Activated CD4-positive, alpha-beta T cell treated with anti-CD3 and anti-CD28 coated beads, Interleukin-2, amount 50 U/mL, for 4 hours (primary cell): ENCODE measurements around the gene TLK2.
A peak's percentile ranks its signal among the peaks of the same experiment; 100 is the strongest.
"Not testable (repeated sequence)": the region's sequence is repeated elsewhere in the genome, so short reads cannot be mapped to it uniquely, and the experiment has no call there.

Experiments
- DNase-seq, 2 experiments: peaks; one replicate each; pipeline ENCODE4 v3.0.0-alpha.2; 2020

Gene TLK2

DNA sequence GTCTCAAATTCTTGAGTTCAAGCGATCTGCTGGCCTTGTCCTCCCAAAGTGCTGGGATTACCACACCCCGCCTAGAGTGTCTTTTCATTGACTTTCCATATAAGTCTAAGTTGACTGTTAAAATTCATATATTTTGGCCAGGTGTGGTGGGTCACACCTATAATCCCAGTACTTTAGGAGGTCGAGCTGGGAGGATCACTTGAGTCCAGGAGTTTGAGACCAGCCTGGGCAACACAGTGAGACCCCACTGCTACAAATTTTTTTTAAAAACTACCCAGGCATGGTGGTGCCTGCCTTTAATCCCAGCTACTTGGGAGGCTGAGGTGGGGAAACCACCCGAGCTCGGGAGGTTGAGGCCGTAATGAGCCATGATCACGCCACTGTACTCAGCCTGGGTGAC, 127.0 kb downstream of the TLK2 start:
- DNase-seq = no peak

DNA sequence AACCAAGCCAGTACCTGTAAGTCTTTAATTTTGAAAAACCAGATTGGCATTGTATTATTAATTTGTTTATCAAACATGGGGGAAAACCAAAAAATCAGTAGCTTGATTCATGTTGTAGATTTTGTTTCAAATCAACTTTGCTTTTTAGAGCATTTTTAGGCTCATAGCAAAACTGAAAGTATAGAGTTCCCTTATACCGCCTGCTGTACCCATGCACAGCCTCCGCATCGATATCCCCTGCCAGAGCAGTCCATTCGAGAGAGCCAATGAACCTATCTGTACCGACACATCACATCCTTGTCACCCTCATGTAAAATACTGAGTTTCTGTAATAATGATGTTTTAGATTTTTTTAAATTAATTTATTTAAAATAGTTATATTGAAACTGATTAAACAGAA, 132.7 kb downstream of the TLK2 start:
- no peak for DNase-seq

DNA sequence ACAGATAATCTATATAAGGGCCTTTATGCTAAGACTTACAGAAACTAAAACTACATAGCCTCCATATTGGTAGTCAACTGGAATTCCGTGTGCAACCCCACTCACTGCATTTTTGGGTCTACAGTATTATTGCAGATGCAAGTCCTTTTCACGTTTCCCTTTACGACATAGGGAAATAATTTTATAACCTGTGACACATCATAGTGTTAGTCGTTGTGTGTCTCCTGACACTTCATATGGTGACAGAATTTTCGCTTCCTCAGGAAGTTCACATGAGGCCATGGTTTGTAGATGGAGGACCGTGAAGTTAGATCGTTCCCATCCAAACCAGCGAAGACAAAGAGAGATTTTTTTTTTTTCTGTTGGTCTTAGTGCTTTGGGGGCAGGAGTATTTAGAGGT, 133.1 kb downstream of the TLK2 start:
- no peak for DNase-seq

DNA sequence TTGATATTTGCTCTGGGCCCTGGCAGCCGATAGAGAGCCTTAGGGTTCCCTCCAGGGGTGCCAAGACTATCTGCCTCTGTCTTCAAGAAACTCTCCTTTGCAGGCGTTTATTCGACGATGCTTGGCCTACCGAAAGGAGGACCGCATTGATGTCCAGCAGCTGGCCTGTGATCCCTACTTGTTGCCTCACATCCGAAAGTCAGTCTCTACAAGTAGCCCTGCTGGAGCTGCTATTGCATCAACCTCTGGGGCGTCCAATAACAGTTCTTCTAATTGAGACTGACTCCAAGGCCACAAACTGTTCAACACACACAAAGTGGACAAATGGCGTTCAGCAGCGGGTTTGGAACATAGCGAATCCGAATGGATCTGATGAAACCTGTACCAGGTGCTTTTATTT, 133.7 kb downstream of the TLK2 start:
- not testable (repeated sequence) for DNase-seq

DNA sequence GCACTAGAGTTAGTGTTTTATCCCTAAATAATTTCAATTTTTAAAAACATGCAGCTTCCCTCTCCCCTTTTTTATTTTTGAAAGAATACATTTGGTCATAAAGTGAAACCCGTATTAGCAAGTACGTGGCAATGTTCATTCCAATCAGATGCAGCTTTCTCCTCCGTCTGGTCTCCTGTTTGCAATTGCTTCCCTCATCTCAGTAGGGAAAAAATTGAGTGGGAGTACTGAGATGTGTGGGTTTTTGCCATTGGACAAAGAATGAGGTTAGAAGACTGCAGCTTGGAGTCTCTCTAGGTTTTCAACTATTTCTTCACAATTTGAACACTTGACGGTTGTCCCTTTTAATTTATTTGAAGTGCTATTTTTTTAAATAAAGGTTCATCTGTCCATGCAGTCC, 134.5 kb downstream of the TLK2 start:
- not testable (repeated sequence) for DNase-seq

DNA sequence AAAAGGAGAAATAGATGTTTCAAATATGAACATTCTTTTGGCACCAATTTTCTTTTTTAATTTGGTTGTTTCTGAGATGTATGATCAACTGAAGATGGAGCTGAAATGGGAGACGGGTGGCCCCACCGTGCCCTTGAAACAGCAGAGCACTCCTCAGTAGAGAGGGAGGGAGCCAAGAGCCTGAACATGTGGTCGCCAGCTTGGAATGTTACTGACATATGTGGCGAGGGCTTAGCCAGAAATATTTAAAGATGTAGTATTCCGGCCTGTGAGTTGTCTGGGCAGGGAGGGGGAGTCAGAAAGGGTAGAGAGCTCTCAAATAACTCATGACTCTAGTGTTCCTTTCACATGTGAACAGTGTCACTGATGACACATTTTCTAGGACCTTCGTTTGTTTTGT, 135.5 kb downstream of the TLK2 start:
- no peak for DNase-seq

DNA sequence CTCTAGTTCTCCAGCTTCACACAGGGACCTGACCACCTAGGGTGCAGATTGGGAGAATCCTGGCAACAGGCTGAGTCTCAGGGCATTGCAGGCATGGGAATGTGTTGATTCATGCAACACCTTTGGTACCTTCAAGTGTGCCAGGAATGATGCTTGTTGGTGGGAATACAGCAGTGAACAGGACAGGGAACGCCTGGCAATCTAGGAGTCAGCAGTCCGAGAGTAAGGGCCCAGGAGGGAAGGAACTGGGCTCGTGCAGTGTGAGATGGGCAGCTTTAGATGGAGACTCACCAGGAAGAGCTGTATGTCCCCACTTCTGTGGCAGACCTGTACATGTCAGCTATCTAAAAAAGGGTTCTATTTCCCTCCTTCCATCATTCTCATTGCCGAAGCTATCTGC, 136.9 kb downstream of the TLK2 start:
- DNase-seq = no peak

DNA sequence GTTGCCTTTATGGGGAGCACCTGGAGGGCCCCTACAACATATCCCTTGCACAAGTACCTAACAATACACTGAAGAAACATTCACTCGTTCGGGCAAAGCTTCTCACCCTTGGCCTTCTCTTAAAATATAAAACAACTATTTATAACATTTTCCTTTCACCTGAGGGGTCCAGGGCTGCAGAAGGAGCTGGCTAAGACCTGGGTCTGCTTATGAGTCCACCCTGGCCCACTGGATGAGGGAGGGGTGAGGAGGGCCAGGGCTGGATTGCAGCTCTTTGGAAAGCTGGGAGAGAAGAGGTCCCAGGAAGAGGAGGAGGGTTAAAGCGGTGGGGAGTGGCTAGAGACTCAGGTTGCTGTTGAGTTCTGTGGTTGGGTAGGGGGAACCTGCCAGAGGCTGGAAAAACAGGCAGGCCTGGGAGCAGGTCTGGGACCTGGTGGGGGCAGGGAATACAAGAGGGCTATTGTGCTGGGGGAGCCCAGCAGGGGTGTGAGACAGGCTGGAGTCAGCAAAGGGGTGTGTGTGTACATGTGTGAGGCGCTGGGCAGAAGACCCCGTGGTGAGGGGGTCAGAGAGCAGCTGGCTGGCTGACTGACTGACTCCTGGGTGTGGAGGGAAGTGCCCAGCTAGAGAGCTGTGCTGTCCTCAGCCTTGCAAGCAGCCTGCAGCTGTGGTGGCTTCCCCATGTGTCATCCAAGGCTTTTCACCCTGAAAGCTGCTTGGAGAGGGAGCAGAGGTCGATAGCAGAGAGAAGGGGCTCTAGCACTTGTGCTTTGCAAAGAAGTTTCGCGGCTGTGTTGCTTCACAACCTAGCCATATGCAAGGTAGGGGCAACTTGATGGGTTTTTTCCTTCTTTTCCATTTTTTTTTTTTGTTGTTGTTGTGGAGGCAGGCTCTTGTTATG, 138.6 kb downstream of the TLK2 start:
- DNase-seq = no peak

DNA sequence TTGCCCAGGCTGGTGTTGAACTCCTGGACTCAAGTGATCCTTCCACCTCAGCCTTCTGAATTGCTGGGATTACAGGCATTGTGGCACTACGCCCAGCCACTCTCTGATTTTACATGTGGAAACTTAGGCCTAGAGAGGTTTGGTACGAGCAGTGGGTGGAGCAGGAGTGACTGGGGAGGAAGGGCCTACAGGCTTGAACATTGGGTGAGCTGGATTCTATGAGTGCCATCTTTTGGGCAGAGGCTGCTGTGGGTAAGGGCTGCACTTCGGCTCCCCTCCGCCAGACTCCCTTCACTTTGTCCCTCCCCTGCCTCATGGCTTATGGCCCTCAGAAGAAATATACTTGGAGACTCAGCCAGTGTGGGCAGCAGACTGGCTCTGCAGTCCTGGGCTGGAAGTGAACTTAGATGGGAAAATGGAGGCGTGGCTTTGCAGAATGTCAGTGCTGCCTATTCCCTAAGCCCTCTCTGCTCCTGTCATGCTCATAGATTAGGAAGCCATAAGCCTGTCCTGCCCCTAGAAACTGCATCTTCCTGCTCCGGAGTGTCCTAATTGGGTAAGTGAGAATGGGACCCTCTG, 139.4 kb downstream of the TLK2 start:
- no peak for DNase-seq

DNA sequence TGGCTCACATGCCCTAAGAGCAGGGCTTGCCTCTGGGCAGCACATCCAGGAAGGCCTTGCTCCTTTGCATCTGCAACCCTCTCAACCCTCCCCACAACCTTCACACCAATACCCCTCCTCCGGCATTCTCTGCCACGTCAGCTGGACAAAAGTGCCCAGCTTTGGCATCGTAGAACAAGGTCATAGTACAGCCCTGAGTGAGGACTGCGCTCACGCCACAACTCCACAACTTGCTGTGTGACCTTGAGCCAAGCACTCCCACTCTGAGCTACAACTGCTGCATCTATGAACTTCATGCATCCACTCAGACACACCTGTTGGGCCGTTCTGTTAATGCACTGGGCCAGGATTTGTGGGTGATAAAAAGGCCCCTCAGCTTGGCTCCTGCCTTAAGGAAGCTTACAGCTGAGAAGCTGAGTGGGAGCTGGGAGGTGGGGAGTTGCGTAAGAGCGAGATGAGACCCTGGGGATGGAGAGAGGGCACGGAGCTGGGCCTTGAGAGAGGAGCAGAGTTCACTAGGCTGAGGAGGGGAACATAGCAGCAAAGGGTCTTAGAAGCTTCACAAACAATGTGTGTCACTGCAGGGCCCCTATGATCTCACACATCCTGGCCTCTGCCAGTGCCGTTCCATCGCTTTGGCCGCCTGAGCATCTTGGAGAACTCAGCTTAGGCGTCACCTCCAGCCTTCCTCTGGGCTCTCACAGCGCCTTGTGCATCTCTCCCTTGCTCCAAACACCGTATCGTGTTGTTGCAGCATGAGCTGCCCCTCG, 140.2 kb downstream of the TLK2 start:
- no peak for DNase-seq

DNA sequence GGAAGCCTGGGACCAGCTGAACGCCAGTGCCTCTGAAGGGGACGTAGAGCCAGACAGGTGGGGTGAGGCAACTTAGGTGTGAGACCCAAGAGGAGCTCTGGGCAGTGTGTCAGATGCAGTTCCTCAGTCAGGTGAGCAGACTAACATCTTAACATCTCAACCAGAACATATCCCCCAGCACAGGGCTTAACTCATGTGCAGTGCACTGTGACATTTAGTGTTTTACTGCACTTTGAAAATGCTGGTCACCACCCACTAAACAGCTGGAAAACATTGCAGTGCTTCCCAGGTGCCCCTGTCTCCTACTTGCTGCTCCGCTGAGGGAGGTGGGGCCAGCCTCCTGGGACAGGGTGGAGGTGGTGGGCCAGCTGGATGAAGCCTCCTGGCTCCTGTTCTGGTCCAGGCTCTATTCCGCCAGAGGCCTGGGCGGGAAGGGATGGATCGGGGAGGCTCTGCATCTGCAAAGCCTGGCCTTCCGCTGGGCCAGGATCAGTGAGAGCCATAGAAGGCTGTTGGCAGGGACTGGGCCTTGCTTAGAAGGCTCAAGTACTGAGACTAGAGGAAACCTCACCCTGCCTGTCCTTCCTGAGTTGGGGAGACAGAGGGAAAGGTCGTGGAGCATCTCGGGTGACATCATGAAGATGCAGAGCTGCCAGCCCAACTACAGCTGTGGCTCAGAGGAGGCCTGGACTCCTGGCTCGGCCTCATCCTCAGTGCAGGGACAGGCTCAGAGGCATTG, 141.0 kb downstream of the TLK2 start:
- no peak for DNase-seq

DNA sequence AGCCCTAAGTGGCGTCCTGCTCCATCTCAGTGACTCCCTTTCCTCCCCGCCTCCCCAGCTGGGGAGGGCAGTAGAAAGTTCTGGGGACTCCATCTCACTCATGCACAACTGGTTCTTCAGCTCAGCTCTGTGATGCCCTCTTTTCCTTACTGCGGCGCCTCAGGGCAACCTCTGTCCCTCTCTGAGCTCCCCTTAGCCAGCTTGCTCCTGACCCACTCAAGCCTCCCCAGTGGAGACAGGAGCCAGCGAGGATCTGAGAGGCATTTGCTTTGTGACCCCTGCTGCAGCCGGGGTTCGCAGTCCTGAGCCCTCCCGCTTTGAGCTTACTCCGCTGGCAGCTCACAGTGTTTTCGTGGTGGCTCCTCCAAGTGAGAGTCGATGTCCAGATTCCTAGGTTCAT, 142.6 kb downstream of the TLK2 start:
- DNase-seq = no peak

DNA sequence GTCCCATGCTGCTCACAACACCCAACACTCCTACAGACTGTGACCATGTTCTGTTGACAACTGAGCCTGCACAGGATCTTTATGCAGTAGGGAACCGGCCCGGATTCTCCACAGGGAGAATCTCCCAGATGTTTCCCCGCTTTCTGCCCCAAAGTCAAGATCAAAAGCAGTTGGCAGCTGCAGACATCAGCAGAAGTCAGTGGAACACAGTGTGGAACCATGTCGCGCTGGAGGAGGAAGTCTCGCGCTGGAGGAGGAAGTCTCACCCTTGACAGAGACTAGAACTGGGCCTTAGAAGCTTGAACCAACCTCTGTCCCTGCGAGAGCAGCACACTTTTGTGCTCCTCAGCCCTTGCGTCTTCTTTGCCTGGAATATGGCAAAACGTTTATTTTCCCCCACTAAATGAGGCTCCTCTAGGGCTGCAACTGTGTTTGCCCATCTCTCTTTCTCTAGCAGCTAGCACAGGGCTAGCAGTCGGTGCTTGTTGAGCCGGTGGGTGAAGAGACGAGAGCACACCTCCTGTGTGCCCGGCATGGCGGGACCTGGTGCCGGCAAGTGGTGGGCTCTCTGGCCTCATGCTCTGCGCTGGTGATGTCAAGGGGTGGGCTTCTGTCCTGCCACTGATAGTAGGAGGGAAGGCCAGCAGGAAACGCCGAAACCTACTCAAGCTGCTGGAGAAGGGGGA, 146.7 kb downstream of the TLK2 start:
- no peak for DNase-seq

DNA sequence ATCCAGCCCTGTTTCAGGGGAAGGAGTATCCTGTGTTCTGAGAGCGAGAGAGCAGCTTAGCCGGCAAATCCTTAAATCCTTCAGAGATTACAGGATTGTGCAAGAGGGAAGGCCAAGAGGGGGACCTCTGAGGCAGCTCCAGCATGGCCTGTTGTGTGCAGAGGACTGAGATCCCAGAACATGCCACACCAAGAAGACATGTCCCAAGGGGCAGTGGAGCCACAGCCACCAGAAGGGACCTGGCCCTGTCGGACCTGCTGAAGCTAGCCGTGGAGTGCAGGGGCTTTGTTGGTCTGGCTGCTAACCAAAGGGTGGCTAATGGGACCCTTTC, 147.2 kb downstream of the TLK2 start:
- no peak for DNase-seq

DNA sequence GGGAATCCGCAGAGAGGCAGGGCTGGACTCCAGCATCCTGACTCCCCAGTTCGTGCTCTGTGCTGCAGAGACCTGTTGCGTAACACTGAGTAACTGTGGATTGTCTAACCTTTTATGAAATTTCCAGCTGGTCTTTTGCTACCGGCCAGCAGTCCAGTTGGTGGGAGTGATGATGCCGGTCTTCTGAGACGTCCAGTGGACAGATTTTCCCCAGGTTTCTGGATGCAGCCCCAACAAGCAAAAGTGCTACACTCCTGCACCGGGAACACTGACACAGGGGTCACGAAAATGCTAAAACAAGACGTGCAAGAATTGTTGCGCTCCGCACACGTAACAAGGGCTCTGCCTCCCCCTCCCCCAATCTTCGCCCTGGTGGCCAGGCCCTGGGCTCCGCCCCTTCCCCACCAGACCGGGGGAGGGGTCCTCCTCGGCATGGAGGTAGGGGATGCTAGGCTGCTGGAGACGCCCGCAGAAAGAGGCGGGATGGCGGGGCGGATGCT, 148.1 kb downstream of the TLK2 start:
- DNase-seq = no peak

DNA sequence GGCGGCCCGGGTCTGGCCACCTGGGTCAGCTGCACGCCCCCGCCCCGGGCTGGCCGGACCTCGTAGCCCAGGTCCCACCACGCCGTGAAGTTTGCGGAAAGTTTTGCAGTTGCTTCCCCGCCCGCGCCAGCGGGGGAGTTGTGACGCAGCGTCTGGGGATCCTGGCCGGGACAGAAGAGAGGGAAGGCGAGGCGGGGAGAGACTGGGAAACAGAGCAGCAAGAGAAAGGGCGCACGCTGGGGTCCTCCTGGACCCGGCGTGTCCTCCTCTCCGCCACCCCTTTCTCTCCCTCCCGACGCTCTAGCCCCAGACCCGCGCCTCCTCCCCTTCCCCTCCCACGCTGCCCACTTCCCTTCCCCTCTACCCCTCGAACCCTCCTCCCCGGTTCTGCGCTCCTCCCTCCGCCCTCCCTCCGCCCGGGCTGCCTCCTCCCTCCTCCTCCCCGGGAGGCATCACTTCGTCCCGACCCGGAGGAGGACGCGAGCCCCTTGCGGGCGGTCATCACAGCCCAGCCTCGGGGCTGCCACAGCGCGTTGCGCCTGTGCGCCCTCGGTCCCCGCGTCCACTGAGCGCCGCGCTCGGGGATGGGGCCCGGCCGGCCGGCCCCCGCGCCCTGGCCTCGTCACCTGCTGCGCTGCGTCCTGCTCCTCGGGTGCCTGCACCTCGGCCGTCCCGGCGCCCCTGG, 148.7 kb downstream of the TLK2 start, which contains the start of gene MRC2:
MRC2 (plus strand) TSS at position 452 of the 685 bp plus-strand sequence; CDS start at position 585, 133 bp downstream.
- peak; percentile 39 to 47 for DNase-seq

DNA sequence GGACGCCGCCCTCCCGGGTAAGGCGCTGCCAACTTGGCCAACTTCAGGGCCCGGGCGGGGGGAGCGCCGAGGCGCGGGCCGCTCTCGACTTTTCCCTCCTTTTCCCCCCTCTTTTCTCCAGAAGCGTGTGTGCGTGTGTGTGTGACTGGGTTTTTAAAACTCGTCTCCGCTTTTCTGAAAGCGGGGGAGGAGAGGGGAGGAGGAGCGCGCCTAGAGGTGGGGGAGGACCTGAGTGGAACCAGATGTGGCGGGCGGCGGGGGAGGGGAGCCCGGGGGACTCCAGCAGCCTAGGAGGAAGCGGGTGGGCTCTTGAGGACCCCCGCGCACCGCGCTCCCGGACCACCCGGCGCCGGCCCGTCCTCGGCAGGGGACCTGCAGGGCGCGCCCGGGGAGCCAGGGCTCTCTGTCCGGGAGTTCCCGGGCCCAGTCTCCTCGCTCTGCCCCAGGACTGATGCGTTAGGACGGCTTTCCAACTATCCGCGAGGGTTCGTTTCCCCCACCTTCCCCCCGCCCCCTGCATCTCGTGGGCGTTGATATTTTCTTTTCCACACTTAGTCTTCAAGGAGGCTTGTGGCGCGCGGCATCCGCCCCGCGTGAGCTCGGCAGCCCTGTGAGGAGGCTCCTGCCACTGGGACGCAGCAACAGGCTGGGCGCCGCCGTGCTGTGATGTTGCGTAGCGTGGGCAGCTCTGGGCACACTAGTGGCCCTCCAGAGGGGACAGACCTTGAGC, 149.4 kb downstream of the TLK2 start:
- peak; percentile 44 to 51 for DNase-seq

DNA sequence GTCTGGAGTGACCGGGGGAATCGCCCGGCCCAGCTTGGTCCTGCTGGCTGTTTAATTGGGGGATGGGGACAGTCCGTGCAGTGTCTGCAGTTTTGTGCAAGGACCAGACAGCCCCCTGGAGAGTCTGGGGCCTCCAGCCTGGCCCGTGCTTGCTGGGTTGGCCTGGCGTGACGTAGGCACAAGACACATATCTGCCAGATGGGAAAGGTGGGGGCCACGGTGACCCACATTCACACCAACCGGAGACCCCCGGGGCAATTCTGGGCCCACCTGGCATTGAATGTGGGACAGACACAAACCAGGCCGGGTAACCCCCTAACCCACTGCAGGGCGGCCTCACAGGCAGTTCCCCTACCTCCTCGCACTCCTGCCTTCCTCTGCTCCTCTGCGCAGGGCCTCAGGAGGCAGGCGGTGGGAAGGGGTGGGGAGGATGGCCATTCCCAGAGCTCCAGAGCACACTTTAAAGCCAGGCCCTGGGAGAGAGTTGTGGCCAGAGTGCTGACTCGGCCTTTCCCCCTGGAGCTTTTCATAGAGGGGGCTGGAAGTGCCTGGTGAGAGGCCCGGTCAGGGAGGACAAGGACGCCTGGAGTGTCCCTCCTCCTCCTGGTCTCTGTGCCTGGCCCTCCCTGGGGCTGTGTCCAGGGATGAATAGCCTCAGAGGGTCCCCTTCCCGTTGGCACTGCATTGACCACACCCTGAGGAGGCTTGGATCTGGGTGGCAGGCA, 150.4 kb downstream of the TLK2 start:
- DNase-seq = no peak

DNA sequence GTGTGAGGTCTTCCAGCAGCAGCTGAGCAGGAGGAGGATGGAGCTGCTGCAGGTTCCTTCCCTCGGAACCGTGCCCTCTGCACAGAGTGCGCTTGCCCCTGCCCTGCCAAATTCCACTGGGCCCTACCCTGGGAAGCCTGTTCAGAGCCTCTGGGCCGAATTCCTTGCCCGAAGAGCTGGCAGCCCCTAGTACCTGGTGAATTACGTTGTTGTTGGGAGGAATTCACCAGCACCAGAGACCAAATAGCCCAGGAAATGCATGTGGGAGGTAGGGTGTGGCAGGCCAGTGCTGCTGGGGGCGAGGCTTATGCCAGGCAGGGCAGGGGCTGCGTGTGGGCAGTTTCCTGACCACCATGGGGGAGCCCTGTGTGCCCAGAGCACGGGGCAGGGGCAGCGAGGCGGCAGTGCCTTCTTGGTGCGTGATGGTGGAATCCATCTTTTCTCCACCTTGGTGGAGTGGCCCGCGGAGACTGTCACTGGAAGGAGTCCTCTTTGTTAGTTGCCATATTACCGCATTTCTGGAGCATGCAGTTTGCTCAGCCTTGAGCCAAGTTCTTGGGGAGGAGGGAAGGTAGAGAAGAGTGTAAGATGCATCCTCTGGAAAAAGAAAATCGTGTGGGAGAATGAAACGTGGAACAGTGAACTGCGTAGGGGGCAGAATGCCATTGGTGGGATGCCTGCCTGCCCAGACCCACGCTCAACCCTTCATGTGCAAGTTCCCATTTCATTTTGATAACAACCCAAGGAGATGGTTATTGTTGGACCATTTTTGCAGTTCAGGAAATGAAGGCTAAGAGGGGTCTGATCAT, 151.1 kb downstream of the TLK2 start:
- DNase-seq = no peak
